ENCODE measurements around the gene ZNF445. TPM values are rescaled to one million over a fixed set of nuclear protein-coding genes. Genes with fewer than 3 reads are reported as not detected.

ZNF445 gene
- total RNA-seq, 1 donor from 2014 or later: 46.1 TPM

GRCh38 chr3:44434834-44435510 is 42.5 kb downstream of the ZNF445 start:
- DNase-seq (ENCODE audit: low read depth, low spot score): no peak
- Mint-ChIP-seq H3K9me3 (peaks cover 3% of the 10 kb centered on the region), H3K27me3 (ENCODE audit: low read depth) (no peaks in the 10 kb centered on the region), H3K4me1 (no peaks in the 10 kb centered on the region), H3K4me3 (no peak overlapping the region), H3K27ac (ENCODE audit: unreplicated experiment) (no peak overlapping the region), H3K36me3 (ENCODE audit: low read depth) (peaks cover 25% of the 10 kb centered on the region)
- TF ChIP-seq, protein P1, sequence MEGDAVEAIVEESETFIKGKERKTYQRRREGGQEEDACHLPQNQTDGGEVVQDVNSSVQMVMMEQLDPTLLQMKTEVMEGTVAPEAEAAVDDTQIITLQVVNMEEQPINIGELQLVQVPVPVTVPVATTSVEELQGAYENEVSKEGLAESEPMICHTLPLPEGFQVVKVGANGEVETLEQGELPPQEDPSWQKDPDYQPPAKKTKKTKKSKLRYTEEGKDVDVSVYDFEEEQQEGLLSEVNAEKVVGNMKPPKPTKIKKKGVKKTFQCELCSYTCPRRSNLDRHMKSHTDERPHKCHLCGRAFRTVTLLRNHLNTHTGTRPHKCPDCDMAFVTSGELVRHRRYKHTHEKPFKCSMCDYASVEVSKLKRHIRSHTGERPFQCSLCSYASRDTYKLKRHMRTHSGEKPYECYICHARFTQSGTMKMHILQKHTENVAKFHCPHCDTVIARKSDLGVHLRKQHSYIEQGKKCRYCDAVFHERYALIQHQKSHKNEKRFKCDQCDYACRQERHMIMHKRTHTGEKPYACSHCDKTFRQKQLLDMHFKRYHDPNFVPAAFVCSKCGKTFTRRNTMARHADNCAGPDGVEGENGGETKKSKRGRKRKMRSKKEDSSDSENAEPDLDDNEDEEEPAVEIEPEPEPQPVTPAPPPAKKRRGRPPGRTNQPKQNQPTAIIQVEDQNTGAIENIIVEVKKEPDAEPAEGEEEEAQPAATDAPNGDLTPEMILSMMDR (conservative IDR thresholded peaks at IDR 0.05): no peak

DNA sequence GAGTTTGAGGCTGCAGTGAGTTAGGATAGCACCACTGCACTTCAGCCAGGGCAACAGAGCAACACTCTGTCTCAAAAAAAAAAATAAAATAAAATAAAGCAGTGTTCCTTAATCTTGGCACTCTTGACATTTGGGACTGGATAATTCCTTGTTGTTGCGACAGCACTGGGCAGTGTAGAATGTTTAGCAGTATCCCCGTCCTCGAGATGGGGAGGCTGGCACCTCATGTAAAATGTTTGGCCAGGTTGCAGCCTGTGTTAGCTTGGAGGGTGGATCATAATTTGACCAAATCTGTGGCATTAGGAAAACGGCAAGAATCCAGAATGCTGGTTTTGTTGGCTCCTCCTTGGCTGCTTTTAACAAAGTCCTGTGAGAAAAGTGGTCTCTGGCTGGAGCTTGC is 47.0 kb downstream of the ZNF445 start:
- DNase-seq (ENCODE audit: low read depth, low spot score): no peak
- TF ChIP-seq, protein P1 (conservative IDR thresholded peaks at IDR 0.05): no peak
- Mint-ChIP-seq H3K36me3 (ENCODE audit: low read depth) (peaks cover 3% of the 10 kb centered on the region), H3K9me3 (no peaks in the 10 kb centered on the region), H3K4me1 (peaks cover 6% of the 10 kb centered on the region), H3K27ac (ENCODE audit: unreplicated experiment) (no peak overlapping the region), H3K27me3 (ENCODE audit: low read depth) (no peaks in the 10 kb centered on the region), H3K4me3 (no peak overlapping the region)

DNA sequence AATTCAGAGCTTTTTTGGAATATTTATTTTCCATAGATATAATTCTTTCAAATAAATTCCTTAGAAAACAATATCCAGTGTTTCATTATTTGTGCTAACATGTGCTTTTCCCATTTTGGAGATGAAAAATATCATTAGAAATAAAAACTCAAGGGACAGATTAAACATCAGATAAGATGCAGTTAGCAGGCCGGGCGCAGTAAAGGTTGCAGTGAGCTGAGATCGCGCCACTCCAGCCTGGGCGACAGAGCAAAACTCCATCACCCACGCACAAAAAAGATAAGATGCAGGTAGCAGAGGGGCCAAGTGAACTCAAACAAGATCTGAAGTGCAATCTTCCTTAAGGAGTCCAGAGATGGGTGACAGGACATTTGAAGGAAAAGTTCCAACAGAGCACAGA is 48.0 kb downstream of the ZNF445 start:
- TF ChIP-seq, protein P1 (conservative IDR thresholded peaks at IDR 0.05): no peak
- Mint-ChIP-seq H3K27ac (ENCODE audit: unreplicated experiment) (no peak overlapping the region), H3K9me3 (no peaks in the 10 kb centered on the region), H3K4me3 (no peak overlapping the region), H3K4me1 (peaks cover 6% of the 10 kb centered on the region), H3K27me3 (ENCODE audit: low read depth) (no peaks in the 10 kb centered on the region), H3K36me3 (ENCODE audit: low read depth) (no peaks in the 10 kb centered on the region)
- DNase-seq (ENCODE audit: low read depth, low spot score): no peak

GRCh38 chr3:44428910-44429309 is 48.6 kb downstream of the ZNF445 start:
- H3K4me3 Mint-ChIP-seq: no peak overlapping the region
- TF ChIP-seq, protein P1 (conservative IDR thresholded peaks at IDR 0.05): no peak
- no peaks in the 10 kb centered on the region for H3K9me3 Mint-ChIP-seq
- H3K4me1 Mint-ChIP-seq: peaks cover 6% of the 10 kb centered on the region
- no peak overlapping the region for H3K27ac Mint-ChIP-seq (ENCODE audit: unreplicated experiment)
- H3K27me3 Mint-ChIP-seq (ENCODE audit: low read depth): no peaks in the 10 kb centered on the region
- DNase-seq (ENCODE audit: low read depth, low spot score): no peak
- H3K36me3 Mint-ChIP-seq (ENCODE audit: low read depth): no peaks in the 10 kb centered on the region

GRCh38 chr3:44427683-44428082 is 49.8 kb downstream of the ZNF445 start:
- no peak for DNase-seq (ENCODE audit: low read depth, low spot score)
- Mint-ChIP-seq H3K4me1 (peaks cover 6% of the 10 kb centered on the region), H3K27ac (ENCODE audit: unreplicated experiment) (no peak overlapping the region), H3K36me3 (ENCODE audit: low read depth) (no peaks in the 10 kb centered on the region), H3K27me3 (ENCODE audit: low read depth) (no peaks in the 10 kb centered on the region), H3K4me3 (no peak overlapping the region), H3K9me3 (no peaks in the 10 kb centered on the region)
- TF ChIP-seq, protein P1 (conservative IDR thresholded peaks at IDR 0.05): no peak
